ENCODE data around the gene SERPINB1.
A peak's percentile ranks its signal among the peaks of the same experiment; 100 is the strongest.

SERPINB1 gene

DNA sequence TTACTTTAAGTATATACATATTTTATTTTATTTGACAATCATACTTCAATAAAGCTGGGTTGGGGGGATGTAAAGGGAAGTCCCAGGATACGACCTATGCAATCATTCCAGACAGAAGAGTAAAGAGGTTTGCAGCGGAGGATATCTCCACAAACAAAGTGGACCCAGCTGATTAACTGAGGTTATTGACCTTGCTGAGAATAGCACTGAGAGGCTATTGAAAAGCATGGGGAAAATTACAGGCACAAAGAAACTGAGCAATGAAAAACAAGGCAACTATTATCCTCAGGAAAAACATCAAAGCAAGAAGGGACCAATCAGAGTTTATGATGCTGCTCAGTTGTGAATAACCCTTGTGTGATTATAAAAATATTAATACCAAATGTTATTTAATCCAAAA, 32.6 kb downstream of the SERPINB1 start:
- ChIA-PET CTCF (interaction anchor here (2.8 kb wide), 1 partner anchor 18 kb away, joined by 11 read pairs; no protein-coding TSS in a partner anchor), POLR2A (no interaction called here)
- no peak for TF ChIP-seq ZBTB1 (tag by site-specific recombination; IDR thresholded peaks at IDR 0.05)
- TF ChIP-seq ZNF174 (tag by site-specific recombination; IDR thresholded peaks at IDR 0.05) = no peak
- TF ChIP-seq, protein P1, sequence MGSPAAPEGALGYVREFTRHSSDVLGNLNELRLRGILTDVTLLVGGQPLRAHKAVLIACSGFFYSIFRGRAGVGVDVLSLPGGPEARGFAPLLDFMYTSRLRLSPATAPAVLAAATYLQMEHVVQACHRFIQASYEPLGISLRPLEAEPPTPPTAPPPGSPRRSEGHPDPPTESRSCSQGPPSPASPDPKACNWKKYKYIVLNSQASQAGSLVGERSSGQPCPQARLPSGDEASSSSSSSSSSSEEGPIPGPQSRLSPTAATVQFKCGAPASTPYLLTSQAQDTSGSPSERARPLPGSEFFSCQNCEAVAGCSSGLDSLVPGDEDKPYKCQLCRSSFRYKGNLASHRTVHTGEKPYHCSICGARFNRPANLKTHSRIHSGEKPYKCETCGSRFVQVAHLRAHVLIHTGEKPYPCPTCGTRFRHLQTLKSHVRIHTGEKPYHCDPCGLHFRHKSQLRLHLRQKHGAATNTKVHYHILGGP (tag by site-specific recombination; IDR thresholded peaks at IDR 0.05) = no peak
- no peak for TF ChIP-seq EGR2 (tag by site-specific recombination; IDR thresholded peaks at IDR 0.05; ENCODE audit: low read depth)
- no peak for TF ChIP-seq ZNF658 (tag by site-specific recombination; IDR thresholded peaks at IDR 0.05)
- TF ChIP-seq ZNF335 (tag by site-specific recombination; conservative IDR thresholded peaks at IDR 0.05) = no peak
- no peak for TF ChIP-seq ZNF837 (tag by site-specific recombination; IDR thresholded peaks at IDR 0.05)
- TF ChIP-seq ZNF404 (tag by site-specific recombination; IDR thresholded peaks at IDR 0.05) = no peak
- TF ChIP-seq FEZF1 (tag by site-specific recombination; IDR thresholded peaks at IDR 0.05) = no peak
- TF ChIP-seq ZSCAN16 (tag by site-specific recombination; IDR thresholded peaks at IDR 0.05) = no peak
- TF ChIP-seq, protein P2, sequence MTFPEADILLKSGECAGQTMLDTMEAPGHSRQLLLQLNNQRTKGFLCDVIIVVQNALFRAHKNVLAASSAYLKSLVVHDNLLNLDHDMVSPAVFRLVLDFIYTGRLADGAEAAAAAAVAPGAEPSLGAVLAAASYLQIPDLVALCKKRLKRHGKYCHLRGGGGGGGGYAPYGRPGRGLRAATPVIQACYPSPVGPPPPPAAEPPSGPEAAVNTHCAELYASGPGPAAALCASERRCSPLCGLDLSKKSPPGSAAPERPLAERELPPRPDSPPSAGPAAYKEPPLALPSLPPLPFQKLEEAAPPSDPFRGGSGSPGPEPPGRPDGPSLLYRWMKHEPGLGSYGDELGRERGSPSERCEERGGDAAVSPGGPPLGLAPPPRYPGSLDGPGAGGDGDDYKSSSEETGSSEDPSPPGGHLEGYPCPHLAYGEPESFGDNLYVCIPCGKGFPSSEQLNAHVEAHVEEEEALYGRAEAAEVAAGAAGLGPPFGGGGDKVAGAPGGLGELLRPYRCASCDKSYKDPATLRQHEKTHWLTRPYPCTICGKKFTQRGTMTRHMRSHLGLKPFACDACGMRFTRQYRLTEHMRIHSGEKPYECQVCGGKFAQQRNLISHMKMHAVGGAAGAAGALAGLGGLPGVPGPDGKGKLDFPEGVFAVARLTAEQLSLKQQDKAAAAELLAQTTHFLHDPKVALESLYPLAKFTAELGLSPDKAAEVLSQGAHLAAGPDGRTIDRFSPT (tag by site-specific recombination; IDR thresholded peaks at IDR 0.05) = no peak
- TF ChIP-seq ZNF394 (tag by site-specific recombination; IDR thresholded peaks at IDR 0.05; ENCODE audit: borderline replicate concordance) = no peak
- Histone ChIP-seq H3K27ac (ENCODE audit: extremely low read depth, low read depth, low read length) (no peak overlapping the region), H3K36me3 (ENCODE audit: control insufficient read depth in 2 of 2, insufficient read depth in 1 of 2, low read length in 2 of 2) (no peaks in the 10 kb centered on the region), H3K9me3 (ENCODE audit: control insufficient read depth, insufficient read depth, low read depth, low read length) (no peaks in the 10 kb centered on the region), H3K4me3 (ENCODE audit: low read depth, low read length) (no peak overlapping the region), H3K4me1 (ENCODE audit: control insufficient read depth, insufficient read depth, low read length) (no peaks in the 10 kb centered on the region; the same call in 1 of the 2 replicates)

DNA sequence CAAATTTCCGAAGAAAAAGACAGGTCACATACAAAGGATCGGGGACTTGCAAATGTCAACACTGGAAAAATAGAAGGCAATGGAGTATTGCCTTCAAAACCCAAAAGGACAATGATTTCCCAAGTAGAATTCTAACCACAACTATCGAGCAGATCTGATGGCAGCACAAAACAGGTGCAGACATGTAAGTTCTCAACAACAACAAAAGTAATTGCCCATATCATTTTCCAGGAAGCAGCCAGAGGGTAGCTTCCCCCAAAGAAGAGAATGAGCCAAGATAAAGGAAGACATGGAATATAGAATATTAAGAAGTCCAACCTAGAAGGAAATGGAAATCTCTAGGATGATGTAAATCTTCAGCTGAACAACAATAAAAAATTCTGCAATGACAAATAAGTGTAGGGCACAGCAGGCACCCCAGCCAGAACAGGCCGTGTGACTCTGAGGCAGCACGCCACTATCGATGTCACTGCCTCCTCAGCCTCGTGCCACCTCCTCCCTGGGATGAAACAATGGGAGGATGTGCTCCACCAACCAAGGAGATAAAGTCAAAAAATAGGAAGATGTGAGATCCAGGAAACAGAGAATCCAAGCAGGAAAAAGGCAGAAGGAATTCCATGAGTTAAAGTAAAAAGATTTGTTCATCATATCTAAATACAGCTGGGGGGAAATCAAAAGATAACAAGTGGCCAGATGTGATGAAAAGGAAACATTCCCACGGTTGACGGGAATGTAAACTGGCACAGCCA, 34.1 kb downstream of the SERPINB1 start:
- POLR2A ChIA-PET = no interaction called here
- H3K4me1 ChIP-seq (ENCODE audit: control insufficient read depth, insufficient read depth, low read length) = no peaks in the 10 kb centered on the region; the same call in 1 of the 2 replicates
- H3K9me3 ChIP-seq (ENCODE audit: control insufficient read depth, insufficient read depth, low read depth, low read length) = no peaks in the 10 kb centered on the region
- H3K27ac ChIP-seq (ENCODE audit: extremely low read depth, low read depth, low read length) = no peak overlapping the region
- no peak overlapping the region for H3K4me3 ChIP-seq (ENCODE audit: low read depth, low read length)
- CTCF ChIA-PET = interaction anchor here (0.8 to 1.6 kb wide), 3 partner anchors 16 to 145 kb away, joined by 4 to 6 read pairs (median 5); no protein-coding TSS in a partner anchor
- no peaks in the 10 kb centered on the region for H3K36me3 ChIP-seq (ENCODE audit: control insufficient read depth in 2 of 2, insufficient read depth in 1 of 2, low read length in 2 of 2)
- TF ChIP-seq ZNF600 (tag by site-specific recombination; IDR thresholded peaks at IDR 0.05) = peak; percentile 87
- peak; percentile 77 for TF ChIP-seq OSR2 (tag by site-specific recombination; IDR thresholded peaks at IDR 0.05)
- TF ChIP-seq, protein P3, sequence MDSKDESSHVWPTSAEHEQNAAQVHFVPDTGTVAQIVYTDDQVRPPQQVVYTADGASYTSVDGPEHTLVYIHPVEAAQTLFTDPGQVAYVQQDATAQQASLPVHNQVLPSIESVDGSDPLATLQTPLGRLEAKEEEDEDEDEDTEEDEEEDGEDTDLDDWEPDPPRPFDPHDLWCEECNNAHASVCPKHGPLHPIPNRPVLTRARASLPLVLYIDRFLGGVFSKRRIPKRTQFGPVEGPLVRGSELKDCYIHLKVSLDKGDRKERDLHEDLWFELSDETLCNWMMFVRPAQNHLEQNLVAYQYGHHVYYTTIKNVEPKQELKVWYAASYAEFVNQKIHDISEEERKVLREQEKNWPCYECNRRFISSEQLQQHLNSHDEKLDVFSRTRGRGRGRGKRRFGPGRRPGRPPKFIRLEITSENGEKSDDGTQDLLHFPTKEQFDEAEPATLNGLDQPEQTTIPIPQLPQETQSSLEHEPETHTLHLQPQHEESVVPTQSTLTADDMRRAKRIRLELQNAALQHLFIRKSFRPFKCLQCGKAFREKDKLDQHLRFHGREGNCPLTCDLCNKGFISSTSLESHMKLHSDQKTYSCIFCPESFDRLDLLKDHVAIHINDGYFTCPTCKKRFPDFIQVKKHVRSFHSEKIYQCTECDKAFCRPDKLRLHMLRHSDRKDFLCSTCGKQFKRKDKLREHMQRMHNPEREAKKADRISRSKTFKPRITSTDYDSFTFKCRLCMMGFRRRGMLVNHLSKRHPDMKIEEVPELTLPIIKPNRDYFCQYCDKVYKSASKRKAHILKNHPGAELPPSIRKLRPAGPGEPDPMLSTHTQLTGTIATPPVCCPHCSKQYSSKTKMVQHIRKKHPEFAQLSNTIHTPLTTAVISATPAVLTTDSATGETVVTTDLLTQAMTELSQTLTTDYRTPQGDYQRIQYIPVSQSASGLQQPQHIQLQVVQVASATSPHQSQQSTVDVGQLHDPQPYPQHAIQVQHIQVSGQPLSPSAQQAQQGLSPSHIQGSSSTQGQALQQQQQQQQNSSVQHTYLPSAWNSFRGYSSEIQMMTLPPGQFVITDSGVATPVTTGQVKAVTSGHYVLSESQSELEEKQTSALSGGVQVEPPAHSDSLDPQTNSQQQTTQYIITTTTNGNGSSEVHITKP (tag by site-specific recombination; IDR thresholded peaks at IDR 0.05) = no peak
- TF ChIP-seq ZBTB17 (tag by site-specific recombination; IDR thresholded peaks at IDR 0.05) = peak; percentile 50; the same call in 1 of the 2 replicates
- peak; percentile 65; the same call in 1 of the 2 replicates for TF ChIP-seq FEZF1 (tag by site-specific recombination; IDR thresholded peaks at IDR 0.05)
- no peak for TF ChIP-seq ZFP3 (tag by site-specific recombination; IDR thresholded peaks at IDR 0.05; ENCODE audit: low read depth)
- no peak for TF ChIP-seq ZNF37A (tag by site-specific recombination; IDR thresholded peaks at IDR 0.05)
- TF ChIP-seq, protein P4, sequence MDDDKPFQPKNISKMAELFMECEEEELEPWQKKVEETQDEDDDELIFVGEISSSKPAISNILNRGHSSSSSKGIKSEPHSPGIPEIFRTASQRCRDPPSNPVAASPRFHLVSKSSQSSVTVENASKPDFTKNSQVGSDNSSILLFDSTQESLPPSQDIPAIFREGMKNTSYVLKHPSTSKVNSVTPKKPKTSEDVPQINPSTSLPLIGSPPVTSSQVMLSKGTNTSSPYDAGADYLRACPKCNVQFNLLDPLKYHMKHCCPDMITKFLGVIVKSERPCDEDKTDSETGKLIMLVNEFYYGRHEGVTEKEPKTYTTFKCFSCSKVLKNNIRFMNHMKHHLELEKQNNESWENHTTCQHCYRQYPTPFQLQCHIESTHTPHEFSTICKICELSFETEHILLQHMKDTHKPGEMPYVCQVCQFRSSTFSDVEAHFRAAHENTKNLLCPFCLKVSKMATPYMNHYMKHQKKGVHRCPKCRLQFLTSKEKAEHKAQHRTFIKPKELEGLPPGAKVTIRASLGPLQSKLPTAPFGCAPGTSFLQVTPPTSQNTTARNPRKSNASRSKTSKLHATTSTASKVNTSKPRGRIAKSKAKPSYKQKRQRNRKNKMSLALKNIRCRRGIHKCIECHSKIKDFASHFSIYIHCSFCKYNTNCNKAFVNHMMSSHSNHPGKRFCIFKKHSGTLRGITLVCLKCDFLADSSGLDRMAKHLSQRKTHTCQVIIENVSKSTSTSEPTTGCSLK (tag by site-specific recombination; IDR thresholded peaks at IDR 0.05) = no peak
- TF ChIP-seq ZNF610 (tag by site-specific recombination; IDR thresholded peaks at IDR 0.05; ENCODE audit: borderline replicate concordance) = 0 out of 2 replicates have a peak, but pooled peaks have one; percentile 18
- TF ChIP-seq ZBTB7A (tag by site-specific recombination; IDR thresholded peaks at IDR 0.05; ENCODE audit: low read depth) = no peak
- no peak for TF ChIP-seq HOXD13 (CRISPR knock-in tag; IDR thresholded peaks at IDR 0.05; ENCODE audit: borderline replicate concordance)
- TF ChIP-seq ZNF266 (tag by site-specific recombination; IDR thresholded peaks at IDR 0.05; ENCODE audit: low read depth) = no peak
- peak; percentile 27; the same call in 1 of the 2 replicates for TF ChIP-seq ZNF629 (tag by site-specific recombination; IDR thresholded peaks at IDR 0.05)
- peak; percentile 66; the same call in 1 of the 2 replicates for TF ChIP-seq ZIC2 (tag by site-specific recombination; IDR thresholded peaks at IDR 0.05)
- no peak for TF ChIP-seq BCL11B (tag by site-specific recombination; IDR thresholded peaks at IDR 0.05; ENCODE audit: low read depth)
